Measurements from ENCODE around the gene ABHD14A.

- TF ChIP-seq CTCF (IDR thresholded peaks at IDR 0.05): no peak
- no peak for TF ChIP-seq POLR2A (IDR thresholded peaks at IDR 0.05)
Measured at GRCh38 chr3:51945926-51946705, 28.7 kb upstream of the ABHD14A start.
